Endothelial cell of umbilical vein (primary cell): ENCODE measurements around the gene SGCB. TPM values are rescaled to one million over a fixed set of nuclear protein-coding genes. Genes with fewer than 3 reads are reported as not detected.

Experiments used
- BruUV-seq: library from RNA; stranded (reverse); fragments of 400-500 nt; replicated peaks from 2 replicates; lab custom pipeline; 2021; lab: Mats Ljungman, UMichigan
- CTCF ChIA-PET: fragments of 300-600, 350-600 bp; sonication (Branson Sonifier 250); formaldehyde crosslinking; loops from one replicate; lab custom pipeline; 2021; ENCODE audit warnings: antibody characterized with exemption, inconsistent platforms; lab: Charles Lee
- POLR2A ChIA-PET: fragments of 300-600, 350-600 bp; sonication (Branson Sonifier 250); formaldehyde crosslinking; loops from one replicate; lab custom pipeline; 2021; ENCODE audit warnings: antibody characterized with exemption, inconsistent platforms; lab: Charles Lee
- DNase-seq: peaks from one replicate; pipeline ENCODE4 v3.0.0-alpha.2; 2011; ENCODE audit warnings: low read depth, low spot score
- FAIRE-seq: peaks from 2 replicates; lab custom pipeline; 2011; peaks lifted over from hg19 to GRCh38; lab: Jason Lieb, UNC
- H2AFZ ChIP-seq: 2 replicates; pipeline ENCODE4 v1.6.0; 2012; ENCODE audit warnings: low read depth, low read length, control low read depth, inconsistent platforms
- H3K27ac ChIP-seq: 2 replicates; pipeline ENCODE4 v1.5.1; 2011; ENCODE audit warnings: low read depth, mild to moderate bottlenecking, control low read depth, low read length, moderate library complexity; ENCODE audit not compliant: insufficient read depth
- H3K27me3 ChIP-seq, 2 experiments: 2 replicates each; pipeline versions ENCODE4 v1.6.0 to v1.6.1; 2011; ENCODE audit warnings: low read length in 2 of 2, mixed read lengths in 1 of 2; ENCODE audit not compliant: control insufficient read depth in 2 of 2, insufficient read depth in 2 of 2
- H3K36me3 ChIP-seq, 2 experiments: 2 replicates in 1 of 2; 3 replicates in 1 of 2; pipeline ENCODE4 v1.5.1; 2011; ENCODE audit warnings: low read length in 2 of 2, mild to moderate bottlenecking in 1 of 2, moderate library complexity in 1 of 2; ENCODE audit not compliant: control insufficient read depth in 2 of 2, insufficient read depth in 2 of 2; ENCODE audit errors: extremely low read depth in 1 of 2
- H3K4me1 ChIP-seq: 3 replicates; pipeline ENCODE4 v1.5.1; 2011; ENCODE audit warnings: mild to moderate bottlenecking, low read length; ENCODE audit not compliant: control insufficient read depth, insufficient read depth; ENCODE audit errors: extremely low read depth
- H3K4me2 ChIP-seq: 2 replicates; pipeline ENCODE4 v1.6.1; 2011; ENCODE audit warnings: low read length, control low read depth, mixed read lengths; ENCODE audit not compliant: insufficient read depth
- H3K4me3 ChIP-seq, 3 experiments: fragments of 200-600 bp in 1 of 3; sonication (generic), shearing (Covaris generic) in 1 of 3; replicated peaks in 1 of 3; 2 replicates each; pipeline ENCODE4 v1.5.1; 2011 to 2016; ENCODE audit warnings: control low read depth in 3 of 3, low read length in 3 of 3, mild to moderate bottlenecking in 2 of 3, inconsistent platforms in 1 of 3, low read depth in 1 of 3, moderate library complexity in 1 of 3; ENCODE audit not compliant: insufficient read depth in 1 of 3
- H3K79me2 ChIP-seq: 2 replicates; pipeline ENCODE4 v1.6.0; 2012; ENCODE audit warnings: low read length, inconsistent platforms; ENCODE audit not compliant: control insufficient read depth, insufficient read depth
- H3K9ac ChIP-seq: replicated peaks from 2 replicates; pipeline ENCODE3; 2011; ENCODE audit warnings: low read length, control low read depth; ENCODE audit not compliant: insufficient read depth; ENCODE audit errors: extremely low read depth
- H3K9me1 ChIP-seq: replicated peaks from 3 replicates; pipeline ENCODE4 v1.6.0; 2011; ENCODE audit warnings: mild to moderate bottlenecking, low read length; ENCODE audit not compliant: control insufficient read depth, insufficient read depth; ENCODE audit errors: extremely low read depth
- H3K9me3 ChIP-seq: replicated peaks from 2 replicates; pipeline ENCODE4 v1.5.1; 2012; ENCODE audit warnings: low read length, inconsistent platforms; ENCODE audit not compliant: control insufficient read depth, insufficient read depth
- H4K20me1 ChIP-seq: replicated peaks from 2 replicates; pipeline ENCODE3; 2011; ENCODE audit warnings: mild to moderate bottlenecking, low read length; ENCODE audit not compliant: control insufficient read depth, insufficient read depth; ENCODE audit errors: extremely low read depth
- CTCF ChIP-seq, 2 donors: IDR thresholded peaks; 1 replicate in 1 of 2; 2 replicates in 1 of 2; pipeline ENCODE4 v1.5.1; 2011; ENCODE audit warnings: low read length in 2 of 2, mild to moderate bottlenecking in 2 of 2, moderate library complexity in 2 of 2, control low read depth in 1 of 2, inconsistent platforms in 1 of 2, low read depth in 1 of 2; ENCODE audit not compliant: insufficient read depth in 1 of 2; ENCODE audit errors: extremely low read depth in 1 of 2
- EZH2 ChIP-seq: IDR thresholded peaks from 2 replicates; pipeline ENCODE4 v1.6.1; 2012; ENCODE audit warnings: borderline replicate concordance, low read depth, mild to moderate bottlenecking, moderate library complexity, low read length, inconsistent platforms; ENCODE audit not compliant: severe bottlenecking
- FOS ChIP-seq: IDR thresholded peaks from 2 replicates; pipeline ENCODE4 v1.6.1; 2011; ENCODE audit warnings: mild to moderate bottlenecking, low read length, moderate library complexity, borderline replicate concordance; ENCODE audit not compliant: insufficient read depth
- GATA2 ChIP-seq: IDR thresholded peaks from 2 replicates; pipeline ENCODE4 v1.7.0; 2011; ENCODE audit warnings: low read depth, mild to moderate bottlenecking, moderate library complexity, mixed read lengths, low read length; ENCODE audit not compliant: insufficient read length, insufficient read depth
- JUN ChIP-seq: IDR thresholded peaks from 2 replicates; pipeline ENCODE4 v1.6.1; 2011; ENCODE audit warnings: borderline replicate concordance, low read depth; ENCODE audit not compliant: insufficient read length, insufficient read depth
- MAX ChIP-seq: IDR thresholded peaks from 2 replicates; pipeline ENCODE4 v1.6.1; 2011; ENCODE audit not compliant: insufficient read depth, insufficient read length
- MYC ChIP-seq: IDR thresholded peaks from one replicate; pipeline ENCODE4 v1.6.1; 2011; ENCODE audit warnings: mild to moderate bottlenecking, low read depth, low read length
- POLR2A ChIP-seq: IDR thresholded peaks from 2 replicates; pipeline ENCODE4 v1.6.1; 2012; ENCODE audit warnings: low read depth, mild to moderate bottlenecking, control low read depth, low read length
- POLR2AphosphoS5 ChIP-seq: IDR thresholded peaks from 2 replicates; pipeline ENCODE4 v1.6.1; 2012; ENCODE audit warnings: low read depth, mild to moderate bottlenecking, control low read depth, low read length, moderate library complexity; ENCODE audit not compliant: insufficient read depth
- dilution Hi-C: fragments of 300-500 bp; cut with MboI; formaldehyde crosslinking; loops from one replicate; pipeline ENCODE4 v1.15.0; 2019; ENCODE audit warnings: low sequenced_read_pairs; ENCODE audit not compliant: extremely low pct_ligation_motif_present
- intact Hi-C: fragments of 100-400 bp; cut with micrococcal nuclease; formaldehyde crosslinking; loops from one replicate; pipeline ENCODE4 v1.10.0; 2022
- polyA plus RNA-seq, 4 experiments: library from polyadenylated mRNA; depleted of rRNA in 3 of 4; stranded (reverse) in 3 of 4; unstranded in 1 of 4; fragments of >200 nt; gene quantifications; 2 replicates each; pipeline versions ENCODE4 v1.2.1 to v1.2.3, GENCODE V29; 2011 to 2012; ENCODE audit warnings: missing spikeins in 1 of 4
- total RNA-seq: library from RNA; stranded (reverse); gene quantifications from 2 replicates; pipeline ENCODE4 v1.2.3, GENCODE V29; 2021

Gene SGCB
- total and polyA plus RNA-seq, 2 donors (not counting 3 experiments of a cell fraction or from before 2014, with no cell fraction given): 13.7 to 54.0 TPM

DNA sequence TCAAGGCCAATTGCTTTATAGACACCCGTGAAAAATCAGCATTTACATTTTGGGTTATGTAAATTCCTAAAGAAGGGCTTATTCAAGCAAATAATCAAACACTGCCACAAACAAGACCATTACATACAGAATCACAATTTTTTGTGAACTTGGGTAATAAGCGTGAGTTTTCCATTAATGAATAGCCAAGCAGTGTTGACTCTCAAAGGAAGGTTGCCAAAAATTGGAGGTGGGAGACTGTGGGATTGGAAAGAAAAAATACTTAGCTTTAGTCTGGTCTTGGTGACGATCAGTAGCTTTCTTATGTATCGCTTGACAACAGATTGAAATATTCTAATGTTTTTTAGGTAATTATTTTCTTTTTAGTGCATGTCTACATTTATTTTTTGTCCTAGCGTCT, 38.8 kb downstream of the SGCB start:
- BruUV-seq: no TSS peak
- POLR2A ChIA-PET: no interaction called here
- FAIRE-seq: no peak
- no peak for DNase-seq
- Histone ChIP-seq H3K36me3 (no peaks in the 10 kb centered on the region), H3K9me3 (no peaks in the 10 kb centered on the region), H4K20me1 (no peaks in the 10 kb centered on the region), H3K9me1 (no peaks in the 10 kb centered on the region), H3K4me2 (no peak overlapping the region), H3K9ac (no peak overlapping the region), H3K4me1 (no peaks in the 10 kb centered on the region), H3K27me3 (peaks cover 0 to 2% of the 10 kb centered on the region in 2 experiments), H3K4me3 (no peak overlapping the region), H3K27ac (no peak overlapping the region), H2AFZ (no peak overlapping the region), H3K79me2 (no peaks in the 10 kb centered on the region)
- no peak for TF ChIP-seq EZH2
- no peak for TF ChIP-seq POLR2A
- TF ChIP-seq MYC: no peak
- no peak for TF ChIP-seq JUN
- TF ChIP-seq FOS: no peak
- TF ChIP-seq MAX: no peak
- no peak for TF ChIP-seq POLR2AphosphoS5
- CTCF ChIA-PET: no interaction called here
- dilution Hi-C loops (no loop called here), intact Hi-C loops (no loop called here)

DNA sequence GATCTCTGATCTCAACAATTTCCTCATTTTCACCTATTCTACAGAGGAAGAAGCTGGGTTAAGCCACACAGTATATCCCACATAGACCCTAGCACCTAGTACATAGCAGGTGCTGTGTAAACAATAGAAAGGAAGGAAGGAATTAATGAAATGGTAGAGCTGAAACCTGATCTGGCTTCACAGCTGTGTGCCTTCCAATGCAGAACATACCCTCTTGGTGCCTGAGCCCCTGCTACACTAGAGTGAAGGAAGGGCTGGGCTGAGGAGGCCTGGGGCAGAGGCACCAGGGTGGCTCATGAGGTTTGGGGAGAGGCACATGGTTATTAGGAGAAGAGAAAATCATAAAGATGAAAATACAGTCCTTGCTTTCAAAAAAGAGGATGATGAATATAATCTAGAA, 39.3 kb downstream of the SGCB start:
- BruUV-seq: no TSS peak
- Histone ChIP-seq H3K9me1 (no peaks in the 10 kb centered on the region), H3K27ac (no peak overlapping the region), H3K36me3 (no peaks in the 10 kb centered on the region), H2AFZ (no peak overlapping the region), H3K4me2 (no peak overlapping the region), H3K27me3 (peaks cover 0 to 2% of the 10 kb centered on the region in 2 experiments), H3K4me1 (no peaks in the 10 kb centered on the region), H3K9ac (no peak overlapping the region), H3K79me2 (no peaks in the 10 kb centered on the region), H4K20me1 (no peaks in the 10 kb centered on the region), H3K9me3 (no peaks in the 10 kb centered on the region), H3K4me3 (no peak overlapping the region)
- ChIA-PET CTCF (no interaction called here), POLR2A (no interaction called here)
- dilution Hi-C loops: no loop called here
- no peak for TF ChIP-seq FOS
- no peak for TF ChIP-seq POLR2A
- no peak for TF ChIP-seq MYC
- no peak for TF ChIP-seq EZH2
- no peak for TF ChIP-seq GATA2
- TF ChIP-seq CTCF (IDR thresholded peaks at IDR 0.05; ENCODE audit: extremely low read depth in 1 of 2, insufficient read depth in 1 of 2, low read depth in 1 of 2, low read length in 2 of 2): no peak
- intact Hi-C loops: no loop called here
- FAIRE-seq: no peak
- DNase-seq: no peak
